Nucleus accumbens (tissue), 56 donors: ENCODE measurements around the gene SLC40A1.
A peak's percentile ranks its signal among the peaks of the same experiment; 100 is the strongest.
"Not testable (repeated sequence)": the region's sequence is repeated elsewhere in the genome, so short reads cannot be mapped to it uniquely, and the experiment has no call there.

ENCODE experiments used
- DNase-seq, 56 donors: peaks; one replicate each; lab custom pipeline; 2025; lab: John Stamatoyannopoulos, UW

Gene SLC40A1

DNA sequence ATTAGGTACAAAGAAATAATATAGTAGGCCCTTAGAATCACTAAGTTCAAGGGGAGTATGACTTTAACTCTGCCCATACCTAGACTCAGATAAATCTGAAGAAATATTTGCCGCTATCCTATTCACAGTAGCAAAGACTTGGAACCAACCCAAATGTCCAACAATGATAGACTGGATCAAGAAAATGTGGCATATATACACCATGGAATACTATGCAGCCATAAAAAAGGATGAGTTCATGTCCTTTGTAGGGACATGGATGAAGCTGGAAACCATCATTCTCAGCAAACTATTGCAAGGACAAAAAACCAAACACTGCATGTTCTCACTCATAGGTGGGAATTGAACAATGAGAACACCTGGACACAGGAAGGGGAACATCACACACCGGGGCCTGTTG, 21.1 kb upstream of the SLC40A1 start:
- not testable (repeated sequence) for DNase-seq

DNA sequence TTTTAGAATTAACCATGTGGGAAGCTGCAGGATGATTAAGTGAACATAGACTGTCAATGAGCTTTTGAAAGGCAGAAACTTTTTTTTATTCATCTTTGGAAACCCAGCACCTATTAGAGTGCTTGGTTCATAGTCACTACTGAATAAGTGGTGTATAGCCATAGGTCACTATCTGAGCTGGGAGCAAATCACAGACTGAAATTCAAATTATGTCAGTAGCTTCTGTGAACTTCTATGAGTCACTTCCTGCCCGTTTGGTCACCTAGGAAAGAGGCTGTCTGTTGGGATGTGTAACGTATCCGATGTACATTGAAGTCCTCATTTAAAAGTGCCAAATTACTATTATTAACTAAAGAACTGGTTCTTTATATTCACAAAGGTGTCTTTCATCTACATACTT, 20.5 kb upstream of the SLC40A1 start:
- no peak for DNase-seq

DNA sequence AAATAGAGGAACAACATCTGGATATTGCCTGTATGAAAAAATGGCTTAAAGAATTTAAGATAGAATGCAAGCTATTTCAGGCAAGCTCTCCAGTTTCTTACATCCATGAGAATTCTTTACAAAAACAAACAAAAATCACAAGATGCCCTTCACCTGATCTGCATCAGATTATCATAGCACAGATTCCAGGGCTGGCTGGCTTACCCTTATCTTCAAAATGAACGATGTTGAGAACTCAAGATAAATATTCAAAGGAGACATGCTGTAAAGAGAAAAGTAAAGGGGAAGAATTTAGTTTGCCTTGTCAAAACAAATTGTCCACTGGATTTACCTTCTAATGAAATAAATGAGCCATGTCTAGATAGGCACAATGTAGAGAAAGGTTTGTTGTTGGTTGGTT, 18.7 kb upstream of the SLC40A1 start:
- no peak for DNase-seq

DNA sequence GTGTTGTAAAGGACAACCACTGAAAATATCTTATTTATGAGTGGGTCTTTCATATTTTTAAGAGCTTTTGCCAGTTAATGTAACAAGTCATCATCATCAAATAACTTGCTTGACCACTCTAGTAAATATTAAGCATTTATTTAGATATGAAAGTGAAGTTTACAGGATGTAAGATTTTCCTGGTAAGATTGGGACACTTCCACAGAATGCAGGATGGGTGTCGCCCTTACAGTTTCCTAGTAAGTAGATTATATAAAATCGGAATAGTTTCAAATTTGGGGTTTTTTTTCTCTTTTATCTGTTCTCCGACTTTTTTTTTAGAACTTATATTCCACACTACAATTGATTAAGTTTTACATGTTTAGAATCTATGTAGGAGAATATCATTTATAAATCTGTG, 14.8 kb upstream of the SLC40A1 start:
- DNase-seq: no peak

DNA sequence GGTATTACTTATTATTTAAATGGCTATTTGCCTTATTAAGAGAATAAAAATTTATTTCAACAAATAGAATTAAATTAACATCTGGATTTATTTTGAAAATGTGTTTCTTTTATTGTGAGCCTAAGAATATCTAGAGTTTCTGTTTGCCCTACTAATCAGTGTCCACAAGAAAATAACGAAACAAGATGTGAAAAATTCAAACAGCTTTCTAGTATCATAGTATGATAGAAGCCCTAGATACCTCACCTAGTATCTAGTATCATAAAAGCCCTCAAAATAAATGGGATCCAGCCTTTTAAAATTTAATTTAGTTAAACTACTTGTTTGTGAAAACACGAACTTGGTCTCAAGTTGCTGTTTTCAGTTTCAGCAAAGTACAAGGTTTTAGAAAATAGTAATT, 13.7 kb upstream of the SLC40A1 start:
- DNase-seq: no peak

DNA sequence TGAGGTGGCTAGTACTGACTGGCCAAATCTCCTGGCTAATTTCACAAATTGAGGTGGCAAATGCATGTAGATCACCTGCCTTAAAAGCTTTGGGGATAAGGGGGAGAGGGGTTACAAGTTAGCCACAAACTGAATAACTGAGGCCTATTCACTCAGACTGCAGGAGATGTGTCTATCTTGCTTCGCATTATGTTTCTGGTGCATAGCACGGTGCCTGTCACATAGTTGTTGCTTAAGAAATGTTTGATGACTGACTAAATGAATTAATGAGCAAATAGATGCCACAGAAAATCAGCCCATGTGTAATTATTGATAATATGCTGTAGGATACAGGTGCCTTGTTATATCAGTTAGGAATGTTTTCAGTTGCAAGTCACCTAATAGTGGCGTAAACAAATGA, 12.5 kb upstream of the SLC40A1 start:
- no peak for DNase-seq

DNA sequence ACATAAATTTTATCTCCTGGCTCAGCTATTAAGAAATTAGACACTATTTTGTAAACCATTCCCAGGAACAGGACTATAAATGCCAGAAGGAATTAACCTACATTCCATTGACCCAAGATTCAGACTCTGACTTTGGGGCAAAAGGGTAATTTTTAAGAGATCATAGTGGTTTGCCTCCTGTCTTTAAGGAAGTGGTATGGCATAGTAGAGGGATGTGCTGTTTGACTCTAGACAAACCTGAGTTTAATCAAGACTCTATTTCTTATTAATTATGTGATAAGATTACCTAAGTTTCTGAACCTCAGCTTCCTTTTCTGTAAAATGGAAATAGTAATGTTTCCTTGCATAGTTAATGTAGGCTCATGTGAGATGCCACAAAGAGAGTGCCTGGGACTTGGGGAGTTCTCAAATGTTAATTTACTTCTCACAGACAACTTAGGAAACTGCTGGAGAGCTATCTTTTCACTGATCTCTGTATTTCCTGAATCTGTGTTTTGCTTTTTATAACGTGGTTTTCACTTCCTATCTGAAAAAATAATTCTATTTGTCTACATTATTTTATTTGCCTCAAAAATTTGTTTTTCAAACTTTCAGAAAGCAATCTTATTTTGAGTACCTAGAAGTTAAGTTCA, 11.9 kb upstream of the SLC40A1 start:
- no peak for DNase-seq

DNA sequence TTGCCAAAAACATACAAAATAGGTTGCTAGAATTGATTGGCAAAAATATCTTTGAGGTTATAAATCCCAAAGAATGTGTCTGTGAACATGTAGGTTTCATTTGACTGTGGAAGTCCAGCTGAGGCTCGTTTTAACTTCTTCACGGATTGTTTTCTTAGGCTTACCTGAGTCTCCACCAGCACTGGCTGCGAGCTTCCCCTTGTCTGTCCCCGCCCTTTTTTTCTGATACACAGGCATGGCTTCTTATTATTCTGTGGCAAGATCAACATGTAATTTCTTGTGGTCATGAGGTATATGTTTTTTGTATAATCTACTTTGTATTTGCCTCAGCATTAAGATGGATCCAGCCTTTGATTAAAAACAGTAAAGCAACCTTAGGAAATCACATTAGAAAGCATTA, 7.2 kb upstream of the SLC40A1 start:
- DNase-seq: no peak

DNA sequence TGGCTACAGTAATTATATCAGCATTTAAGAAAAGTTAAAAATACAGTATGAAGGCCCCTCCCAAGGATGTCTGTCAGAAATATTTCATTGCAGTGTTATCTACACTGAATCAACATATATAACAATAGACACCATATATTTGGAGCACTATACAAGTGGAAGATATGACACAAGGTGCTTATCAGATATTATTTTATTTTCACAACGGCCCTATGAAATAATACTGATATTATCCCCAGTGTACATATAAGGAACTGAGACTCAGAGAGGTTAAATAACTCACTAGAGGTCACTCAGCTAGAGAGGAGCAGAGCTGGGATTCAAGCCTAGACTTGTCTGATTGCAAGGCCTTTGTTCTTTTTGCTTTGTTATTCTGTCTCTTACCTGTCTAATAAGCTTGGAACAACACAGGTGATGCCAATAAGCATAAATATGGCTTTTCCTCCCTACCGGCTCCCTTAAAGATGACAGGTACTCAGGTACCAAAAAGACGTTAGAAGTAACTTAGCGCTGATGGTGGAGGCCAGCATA, 4.7 kb upstream of the SLC40A1 start:
- DNase-seq: no peak

DNA sequence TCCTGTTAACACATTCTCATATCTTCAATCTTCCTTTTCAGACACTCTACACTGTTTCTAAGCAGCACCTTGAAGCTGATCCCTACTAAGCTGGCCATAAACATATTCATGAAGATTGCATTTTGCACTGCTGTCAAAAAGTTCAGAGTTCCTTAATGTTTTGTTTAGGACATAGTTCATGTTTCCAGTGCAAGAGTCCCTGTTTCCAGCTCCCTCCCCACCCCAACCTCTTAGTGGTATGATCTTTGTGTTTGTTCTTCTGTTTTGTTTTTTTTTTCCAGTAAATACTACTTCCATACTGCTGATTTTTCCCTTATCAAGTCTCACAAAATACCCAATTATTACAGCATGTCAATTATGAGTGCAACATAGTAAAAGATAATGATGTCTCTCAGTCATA, 4.1 kb upstream of the SLC40A1 start:
- DNase-seq: no peak

DNA sequence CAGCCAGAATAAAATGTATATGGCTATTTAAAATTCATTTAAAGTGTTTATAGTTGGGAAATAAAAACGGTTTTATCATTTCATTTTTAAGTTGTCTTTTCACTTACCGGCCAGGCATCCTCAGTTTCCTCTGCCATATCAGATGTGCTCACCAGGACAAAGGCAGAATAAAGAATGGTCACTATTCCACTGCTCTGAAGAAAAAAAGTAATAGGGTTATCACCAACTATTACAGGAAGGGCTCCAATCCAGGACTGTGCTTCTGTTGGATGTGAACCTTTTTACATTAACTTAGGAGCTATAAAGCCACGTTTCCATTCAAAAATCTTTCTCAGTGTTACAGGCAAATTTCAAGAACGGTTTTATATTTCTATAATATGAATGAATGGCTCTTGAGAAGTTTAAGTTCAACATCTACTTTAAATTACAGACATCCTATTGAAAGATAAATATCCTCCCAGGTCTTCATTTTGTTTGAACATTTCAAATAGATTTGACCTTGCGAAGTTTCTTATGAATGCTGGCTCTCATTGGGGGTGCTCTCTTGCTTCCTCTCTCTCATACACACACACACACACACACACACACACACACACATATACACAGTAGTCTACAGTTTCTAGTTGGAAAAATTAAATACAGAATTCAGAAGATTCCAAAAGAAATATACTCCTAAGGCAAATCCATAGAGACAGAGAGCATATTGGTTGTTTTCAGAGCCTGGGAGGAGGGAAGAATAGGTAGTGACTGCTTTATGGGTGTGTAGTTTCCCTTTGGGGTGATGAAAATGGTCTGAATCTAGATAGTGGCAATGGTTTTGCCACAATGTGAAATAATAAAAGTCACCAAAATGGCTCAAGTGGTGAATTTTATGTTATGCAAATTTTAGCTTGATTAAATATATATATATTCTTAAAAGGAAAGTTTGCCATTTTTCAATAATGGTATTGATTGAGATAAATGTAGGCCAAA, 2.9 kb upstream of the SLC40A1 start:
- DNase-seq: no peak

DNA sequence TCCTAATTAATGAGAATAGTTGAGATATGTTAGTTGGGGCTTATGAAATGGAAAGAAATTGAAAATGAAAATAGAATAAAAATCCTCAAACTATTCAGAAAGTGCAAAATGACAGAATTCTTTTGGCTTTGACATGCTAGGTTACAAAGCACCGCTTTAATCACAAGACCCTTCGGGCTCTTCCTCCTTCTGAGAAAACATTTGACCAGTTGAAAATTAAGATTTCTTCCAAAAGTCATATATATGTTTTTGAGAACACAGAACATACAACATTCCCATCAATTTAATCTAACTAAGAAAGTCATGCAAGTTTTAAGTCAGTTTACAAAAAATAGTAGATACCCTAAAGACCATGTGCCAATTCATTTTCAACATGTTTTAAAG, 2.2 kb upstream of the SLC40A1 start:
- no peak for DNase-seq

DNA sequence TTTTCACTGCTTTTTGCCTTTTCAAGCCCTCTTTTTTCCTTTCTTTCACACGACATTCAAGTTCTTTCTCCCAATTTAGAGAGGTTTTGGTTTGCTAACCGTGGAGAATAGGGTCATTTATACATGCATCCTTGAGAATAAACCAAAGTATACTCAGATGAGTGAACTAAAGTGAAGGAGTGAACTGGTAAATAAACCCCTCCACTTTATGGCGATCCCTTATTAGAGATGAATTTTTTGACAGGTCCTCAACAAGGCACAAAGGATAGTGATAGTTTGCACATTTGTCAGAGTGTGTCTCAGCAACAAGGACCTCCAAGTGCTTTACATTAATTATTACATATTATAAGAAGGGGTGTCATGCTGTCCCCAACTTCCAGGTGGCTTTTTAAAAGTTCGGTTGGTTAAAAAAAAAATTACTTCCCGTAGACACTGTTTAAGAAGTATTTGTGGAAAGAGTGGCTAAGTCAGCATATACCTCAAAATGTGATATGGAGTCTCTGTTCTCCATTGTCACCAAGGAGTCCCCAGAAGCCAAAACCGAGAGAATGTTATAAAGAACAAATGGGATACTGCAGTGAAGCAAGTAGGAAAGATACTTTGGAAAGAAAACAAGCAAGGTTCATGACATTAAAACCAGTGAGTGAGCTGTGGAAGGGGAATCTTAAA, 1.7 kb upstream of the SLC40A1 start:
- DNase-seq: no peak

DNA sequence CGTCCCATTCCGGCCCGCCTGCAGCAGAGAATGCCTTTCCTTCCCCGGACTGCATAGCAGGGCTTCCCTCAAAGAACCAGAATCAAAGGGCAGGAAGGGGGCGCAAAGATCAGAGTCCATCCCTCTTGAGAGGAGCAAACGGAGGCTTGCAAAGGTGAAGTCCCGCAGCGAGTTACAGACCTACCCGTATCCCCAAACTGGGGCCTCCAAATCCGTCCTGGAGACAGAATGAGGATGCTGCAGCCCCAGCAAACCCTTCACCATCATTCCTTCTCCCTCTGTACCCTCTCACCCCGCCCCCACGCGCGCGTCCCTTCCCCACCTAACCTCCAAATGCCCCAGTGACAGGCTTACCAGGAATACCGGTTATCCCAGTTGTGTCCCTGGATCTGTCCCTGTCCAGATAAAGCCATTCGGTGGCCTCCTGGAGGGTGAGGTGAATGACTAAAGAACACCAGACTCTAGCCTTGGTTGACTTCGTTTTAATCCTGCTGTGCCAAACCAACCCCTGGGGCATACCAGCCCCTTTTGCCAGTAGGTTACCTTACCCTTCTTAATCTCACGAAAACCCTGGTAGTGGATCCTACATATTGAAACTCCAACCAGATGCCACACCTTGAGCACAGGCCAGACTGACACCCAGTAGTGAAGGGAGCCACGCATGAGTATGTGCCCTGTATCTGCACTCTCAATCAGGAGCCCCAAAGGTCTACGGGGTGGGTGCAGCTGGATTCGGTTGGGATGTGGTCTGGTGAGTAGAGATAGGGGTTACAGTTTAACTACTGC, 961 bp upstream of the SLC40A1 start:
- DNase-seq: peak in 10 of 56 donors; percentile 4 to 52 (median 30)

DNA sequence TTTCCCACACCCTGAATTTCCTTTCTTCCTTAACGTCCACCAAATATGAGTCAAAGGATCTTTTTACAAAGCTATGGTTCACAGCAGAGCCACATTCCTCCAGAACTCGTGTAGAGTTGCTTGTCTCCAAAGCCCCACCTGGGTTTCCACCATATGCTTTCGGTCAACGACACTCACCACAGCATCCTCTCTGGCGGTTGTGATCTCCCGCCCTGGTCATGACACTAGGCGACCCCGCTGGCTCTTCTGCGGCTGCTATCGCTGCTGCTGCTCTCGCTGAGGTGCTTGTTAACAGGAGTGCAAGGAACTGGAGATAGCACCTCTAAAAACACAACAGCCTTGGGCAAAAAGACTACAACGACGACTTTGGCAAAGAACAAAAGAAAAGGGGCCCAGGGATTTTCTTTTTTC, 340 bp downstream of the SLC40A1 start:
- peak in 7 of 56 donors; percentile 8 to 49 (median 28) for DNase-seq

DNA sequence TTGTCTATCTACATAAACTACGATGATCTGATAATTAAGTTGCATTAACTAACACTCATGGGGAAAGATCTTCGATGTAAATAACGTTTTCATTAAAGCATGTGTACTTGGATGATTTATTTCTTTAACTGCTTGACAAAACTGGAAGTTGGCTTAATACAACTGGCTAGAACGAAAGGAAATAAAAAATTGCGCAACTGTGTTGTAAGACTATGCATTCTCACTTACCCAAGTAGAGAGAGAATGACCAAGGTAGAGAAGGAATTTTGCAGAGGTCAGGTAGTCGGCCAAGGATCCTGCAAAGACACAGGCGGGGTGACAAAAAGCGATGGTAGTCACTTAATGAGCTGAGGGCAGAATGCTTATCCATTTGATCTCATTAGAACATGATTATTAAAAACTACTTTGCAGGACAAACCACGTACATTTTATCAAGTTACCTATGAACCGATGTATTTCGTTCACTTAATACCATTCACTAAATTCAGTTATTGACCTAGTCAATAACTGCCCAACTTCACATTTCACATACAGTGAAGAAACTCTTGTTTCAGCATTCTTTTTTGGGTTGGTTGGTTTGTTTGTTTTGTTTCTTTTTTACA, 900 bp downstream of the SLC40A1 start:
- no peak for DNase-seq

DNA sequence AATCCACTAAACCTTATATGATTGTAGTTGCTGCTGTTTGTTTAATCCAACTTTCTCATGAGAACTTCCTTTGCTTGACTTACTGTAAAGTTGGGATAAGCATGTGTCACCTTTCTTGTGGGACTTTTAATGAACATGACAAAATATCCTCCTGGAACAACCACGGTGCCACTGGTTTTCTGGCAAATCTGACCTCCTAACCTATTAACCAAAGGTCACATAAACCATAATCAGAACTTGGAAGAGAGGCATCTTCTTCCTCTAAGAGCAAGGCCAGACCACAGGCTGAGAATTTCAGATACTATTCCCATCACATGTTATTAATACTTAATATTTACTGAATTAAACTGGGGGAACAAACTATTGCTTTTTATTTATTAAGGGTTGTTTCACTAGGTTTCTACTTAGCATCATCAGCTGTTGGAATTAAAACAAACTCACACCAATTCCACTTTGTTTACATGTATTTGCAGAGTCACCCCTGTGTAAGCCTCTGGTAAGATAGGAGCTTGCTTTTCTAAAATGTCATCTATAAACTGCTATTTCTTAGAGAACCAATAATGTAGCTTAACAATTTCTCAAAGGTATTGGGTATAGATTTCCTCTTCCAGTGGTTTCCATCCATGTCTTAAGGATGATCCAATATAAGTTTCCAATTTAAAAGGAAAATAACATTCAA, 2.2 kb downstream of the SLC40A1 start:
- DNase-seq: no peak

DNA sequence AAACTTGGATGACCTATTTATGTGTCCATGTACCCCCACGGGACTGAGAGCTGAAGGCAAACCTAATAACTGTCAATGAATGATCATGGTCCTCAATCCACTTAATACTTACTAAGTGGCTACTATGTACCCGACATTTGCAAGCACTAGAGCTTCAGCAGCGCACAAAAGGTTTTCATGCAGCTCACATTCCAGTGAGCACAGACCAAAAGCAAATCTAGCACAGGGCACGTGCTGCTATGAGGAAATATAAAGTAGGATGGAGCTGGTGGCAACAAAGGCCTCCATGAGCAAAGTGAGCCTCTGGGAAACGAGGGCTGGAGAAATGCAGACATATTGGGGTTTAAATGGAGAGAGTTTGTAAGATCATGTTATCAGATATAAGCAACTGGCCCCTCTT, 3.5 kb downstream of the SLC40A1 start:
- no peak for DNase-seq

DNA sequence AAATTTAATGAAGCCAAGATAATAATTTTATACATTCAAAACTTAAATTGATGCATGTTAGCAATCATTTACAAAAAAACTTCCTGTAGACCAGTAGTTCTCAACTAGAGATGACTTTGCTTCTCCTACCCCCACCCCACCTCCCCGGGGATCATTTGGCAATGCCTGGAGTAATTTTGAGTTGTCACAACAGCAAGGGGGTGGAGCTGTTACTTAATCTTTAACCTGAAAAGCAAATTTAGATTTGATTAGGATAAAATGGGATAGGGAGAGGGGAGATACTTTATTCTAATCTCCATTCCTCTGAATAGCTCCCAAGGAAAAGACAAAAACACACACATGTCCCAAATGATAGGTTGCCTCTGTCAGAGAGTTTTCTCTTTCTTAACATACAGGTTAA, 4.2 kb downstream of the SLC40A1 start:
- no peak for DNase-seq
